NCI-H345 (cell line): ENCODE measurements around the gene BLOC1S5.
"Not testable (repeated sequence)": the region's sequence is repeated elsewhere in the genome, so short reads cannot be mapped to it uniquely, and the experiment has no call there.

Experiments
- DNase-seq: peaks from one replicate; lab custom pipeline; 2025; lab: John Stamatoyannopoulos, UW

BLOC1S5 gene

DNA sequence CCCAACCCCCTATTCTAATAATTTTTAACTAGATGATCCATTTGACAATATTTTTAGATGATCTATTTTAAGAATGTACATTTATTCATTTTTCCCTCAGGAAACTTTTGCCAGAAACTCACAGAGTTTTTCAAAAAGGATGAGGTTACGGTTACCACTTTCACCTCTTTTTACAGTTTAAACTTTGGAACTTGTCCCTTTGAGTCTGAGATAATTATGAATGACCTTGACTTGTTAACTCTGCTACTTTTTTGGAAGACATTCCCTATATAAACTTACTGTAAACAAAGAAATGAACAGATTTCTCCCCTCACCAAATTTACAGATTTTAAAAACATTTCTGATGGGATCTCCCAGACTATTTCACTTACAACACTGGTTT is 18.4 kb upstream of the BLOC1S5 start:
- no peak for DNase-seq

DNA sequence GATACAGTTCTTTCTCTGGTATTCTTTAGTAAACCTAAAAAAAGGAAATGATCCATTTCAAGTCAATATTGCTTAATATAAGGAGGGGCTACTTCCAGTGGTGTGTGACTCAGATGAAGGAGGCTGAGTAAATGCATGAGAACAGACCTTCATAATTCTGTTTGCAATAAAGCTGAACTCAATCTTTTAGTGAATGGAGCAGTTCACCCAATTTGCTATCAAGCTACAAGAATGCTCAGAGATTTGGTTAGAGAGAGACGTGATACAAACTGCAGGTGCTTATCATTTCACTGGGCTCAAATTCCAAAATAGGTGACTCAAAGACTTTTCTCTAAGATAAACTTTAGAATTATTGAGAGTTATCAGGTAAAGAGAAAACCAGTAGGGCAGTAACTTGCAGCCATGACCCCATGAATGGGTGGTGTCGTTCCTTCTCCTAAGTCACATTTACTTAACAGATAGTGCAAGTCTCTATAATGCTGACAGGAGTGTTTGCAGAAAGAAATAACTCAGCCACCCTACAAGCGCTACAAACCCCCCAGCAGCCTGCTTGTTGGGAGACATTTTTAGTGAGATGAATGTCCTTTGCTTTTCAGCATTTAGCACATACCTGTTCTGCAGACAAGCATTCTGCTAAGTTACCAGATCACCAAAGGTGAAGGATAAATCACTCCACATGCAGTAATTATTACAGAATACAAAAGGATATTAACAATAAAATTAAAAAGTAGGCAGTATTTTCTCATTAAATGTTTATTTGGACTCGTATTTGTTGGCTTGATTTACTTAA is 16.4 kb upstream of the BLOC1S5 start:
- no peak for DNase-seq

GRCh38 chr6:8079126-8079525 is 14.9 kb upstream of the BLOC1S5 start:
- DNase-seq = no peak

GRCh38 chr6:8077991-8078390 is 13.8 kb upstream of the BLOC1S5 start:
- DNase-seq = no peak

- DNase-seq = no peak
Observed at GRCh38 chr6:8075704-8076103, 11.5 kb upstream of the BLOC1S5 start.

DNA sequence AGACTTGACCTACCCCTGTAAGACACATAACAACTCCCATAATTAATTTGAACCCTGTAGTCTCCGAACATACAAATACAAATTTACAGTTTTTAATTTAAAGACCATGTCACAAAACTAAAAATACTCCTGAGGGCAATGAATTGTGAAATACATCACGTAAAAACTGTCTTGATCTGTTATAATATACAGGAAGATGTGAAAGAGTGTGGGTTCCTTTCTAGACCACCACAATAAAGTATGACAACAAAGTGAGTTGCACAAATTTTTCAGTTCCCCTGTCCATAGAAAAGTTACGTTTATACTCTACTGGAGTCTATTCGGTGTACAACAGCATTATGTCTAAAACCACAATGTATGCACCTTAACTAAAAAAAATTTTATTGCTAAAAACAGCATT is 11.0 kb upstream of the BLOC1S5 start:
- no peak for DNase-seq

- DNase-seq = no peak
Observed at GRCh38 chr6:8074213-8074612, 10.0 kb upstream of the BLOC1S5 start.

- no peak for DNase-seq
Observed at GRCh38 chr6:8073758-8074157, 9.6 kb upstream of the BLOC1S5 start.

- no peak for DNase-seq
Observed at GRCh38 chr6:8070718-8071117, 6.5 kb upstream of the BLOC1S5 start.

- DNase-seq = no peak
Observed at GRCh38 chr6:8069631-8070284, 5.6 kb upstream of the BLOC1S5 start.

DNA sequence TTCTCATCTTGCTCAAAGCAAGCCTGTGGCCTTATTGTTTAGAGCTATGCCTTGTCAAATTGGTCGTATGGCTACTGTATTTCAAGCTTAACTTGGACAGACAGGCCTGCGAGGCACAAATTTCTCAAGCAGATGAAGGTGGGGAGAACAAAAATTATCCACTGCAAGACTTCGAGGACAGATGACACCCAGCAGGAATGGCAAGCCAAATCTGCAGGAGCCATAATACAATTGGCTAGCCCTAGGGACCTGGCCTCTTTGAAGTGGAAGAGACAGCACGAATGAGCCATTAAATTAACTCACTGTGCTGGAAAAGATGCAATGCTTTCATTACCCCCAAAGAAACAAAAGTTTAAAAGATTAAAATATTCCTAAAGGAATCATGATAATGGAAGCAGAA is 5.0 kb upstream of the BLOC1S5 start:
- DNase-seq = no peak

GRCh38 chr6:8066108-8066507 is 1.9 kb upstream of the BLOC1S5 start:
- DNase-seq = no peak

DNA sequence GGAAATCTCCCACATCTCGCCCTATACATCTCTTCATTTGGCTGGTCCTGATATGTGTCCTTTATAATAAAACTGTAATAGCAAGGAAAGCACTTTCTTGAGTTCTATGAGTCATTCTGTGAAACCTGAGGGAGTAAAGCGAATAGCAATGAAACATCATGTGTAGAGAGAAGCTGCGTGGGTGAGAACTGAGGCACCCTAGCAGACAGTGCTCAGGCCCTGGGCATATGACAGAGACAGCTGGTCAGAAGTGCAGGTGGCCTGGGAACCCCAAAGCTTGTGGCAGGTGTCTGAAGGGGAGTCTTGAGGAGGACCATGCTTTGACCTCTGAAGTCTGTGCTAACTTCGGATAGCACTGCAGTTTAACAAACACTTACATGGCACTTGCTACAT is 1.3 kb upstream of the BLOC1S5 start:
- no peak for DNase-seq

DNA sequence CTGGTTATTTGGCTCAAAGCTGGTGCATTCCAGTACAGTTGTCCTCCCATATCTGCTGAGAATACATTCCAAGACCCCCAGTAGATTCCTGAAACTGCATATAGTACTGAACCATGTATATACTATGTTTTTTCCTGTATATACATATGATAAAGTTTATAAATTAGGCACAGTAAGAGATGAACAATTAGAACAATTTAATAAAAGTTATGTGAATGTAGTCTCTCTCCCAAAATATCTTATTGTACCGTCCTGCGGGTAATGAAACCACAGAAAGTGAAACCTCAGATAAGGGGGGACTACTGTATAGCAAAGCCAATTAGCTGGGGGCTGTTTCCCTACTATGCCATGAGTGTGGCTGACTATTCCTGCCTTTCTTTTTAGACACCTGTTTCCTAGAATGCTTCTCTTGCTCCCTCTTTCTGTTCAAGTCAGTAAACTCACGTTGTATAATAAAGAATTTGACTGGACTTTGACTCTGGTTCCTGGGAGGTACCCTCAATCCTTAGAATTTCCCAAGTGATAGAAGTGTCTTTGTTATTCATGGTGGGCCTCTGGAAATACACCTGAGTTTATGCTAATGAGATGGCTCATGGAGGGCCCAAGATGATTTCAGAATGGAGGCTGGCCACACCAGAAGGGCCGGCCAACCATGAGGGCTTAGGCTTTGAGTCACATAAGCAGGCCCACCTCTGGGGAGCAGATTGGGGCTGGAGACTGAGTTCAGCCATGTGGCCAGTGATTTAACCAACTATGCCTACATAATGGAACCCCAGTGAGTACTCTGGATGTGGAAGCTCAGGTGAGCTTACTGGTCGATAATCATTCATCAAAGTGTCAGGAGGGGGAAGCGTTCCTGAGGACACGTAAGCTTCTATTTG is 689 bp upstream of the BLOC1S5 start:
- DNase-seq = no peak

GRCh38 chr6:8061736-8062135 is 2.5 kb downstream of the BLOC1S5 start:
- DNase-seq = no peak

DNA sequence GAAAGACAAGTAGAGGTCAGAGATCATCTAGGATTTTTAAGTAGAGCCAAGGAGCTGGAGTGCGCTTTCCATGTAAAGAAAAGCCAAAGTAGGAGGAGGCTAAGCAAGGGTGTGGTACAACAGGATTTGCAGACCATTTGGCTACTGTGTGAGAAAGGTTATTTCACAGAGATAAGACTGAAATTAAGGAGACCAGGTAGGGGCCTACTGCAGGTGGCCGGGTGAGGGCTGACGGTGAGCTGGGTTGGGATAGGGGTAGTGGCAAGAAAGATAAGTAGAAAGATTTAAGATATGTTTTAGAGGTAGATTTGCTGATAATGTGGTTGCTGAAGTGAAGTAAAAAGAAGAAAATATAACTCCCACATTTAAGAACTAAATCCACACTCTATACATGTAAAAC is 3.8 kb downstream of the BLOC1S5 start:
- no peak for DNase-seq

GRCh38 chr6:8059129-8059528 is 5.1 kb downstream of the BLOC1S5 start:
- no peak for DNase-seq

DNA sequence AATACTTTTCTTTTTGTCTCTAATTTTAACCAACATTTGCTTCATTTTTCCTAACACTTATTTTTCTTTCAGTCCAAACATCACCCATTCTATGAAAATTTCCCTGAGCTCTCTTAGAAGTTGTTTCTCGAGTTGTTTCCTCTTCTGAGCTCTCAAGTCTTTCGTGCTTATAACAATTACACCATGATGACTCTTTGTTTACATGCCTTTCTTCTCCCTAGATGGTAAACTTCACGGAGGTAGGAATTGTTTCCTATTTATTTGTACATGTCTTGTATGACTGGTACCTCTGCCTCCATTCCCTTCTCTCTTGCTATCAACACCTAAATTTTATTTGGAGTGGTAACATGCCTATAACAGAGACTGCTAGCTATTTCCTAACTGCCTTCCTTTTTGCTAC is 6.4 kb downstream of the BLOC1S5 start:
- no peak for DNase-seq

DNA sequence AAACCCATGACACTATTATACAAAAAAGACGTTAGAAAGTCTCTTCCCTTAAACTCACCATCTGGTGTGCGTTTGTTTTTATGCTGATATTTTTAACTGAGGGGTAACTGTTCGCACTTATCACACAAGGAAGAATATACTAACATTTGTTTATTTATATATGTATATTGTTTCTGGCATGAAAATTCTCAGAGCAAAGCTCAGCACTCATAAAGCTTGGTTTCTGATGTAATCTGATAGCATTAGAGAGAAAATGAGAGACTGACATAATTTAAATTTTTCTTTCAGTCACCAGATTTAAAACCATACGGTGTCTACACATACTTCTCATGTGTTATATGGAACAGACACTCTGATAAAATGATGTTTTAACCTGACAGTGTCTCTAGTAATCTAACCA is 6.9 kb downstream of the BLOC1S5 start:
- no peak for DNase-seq

DNA sequence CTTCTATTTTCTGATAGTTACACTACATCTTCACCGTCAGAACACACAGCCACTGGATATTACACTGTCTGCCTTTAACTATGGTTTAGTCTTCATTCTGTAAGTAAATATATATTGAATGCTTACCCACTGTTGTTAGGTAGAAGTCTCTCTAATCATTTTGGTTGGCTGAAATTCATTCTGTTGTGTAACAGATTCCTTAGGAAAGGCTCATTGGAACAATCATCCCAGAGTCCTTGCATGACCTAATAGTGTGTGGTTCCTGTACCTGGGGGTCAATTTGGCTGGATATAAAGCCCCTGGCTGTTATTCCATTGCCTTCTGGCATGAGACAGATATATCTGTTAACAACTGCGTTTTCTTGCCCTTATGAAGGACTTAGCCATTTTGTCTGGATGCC is 9.9 kb downstream of the BLOC1S5 start:
- DNase-seq = no peak

- DNase-seq = no peak
Observed at GRCh38 chr6:8047541-8048292, 16.5 kb downstream of the BLOC1S5 start.

DNA sequence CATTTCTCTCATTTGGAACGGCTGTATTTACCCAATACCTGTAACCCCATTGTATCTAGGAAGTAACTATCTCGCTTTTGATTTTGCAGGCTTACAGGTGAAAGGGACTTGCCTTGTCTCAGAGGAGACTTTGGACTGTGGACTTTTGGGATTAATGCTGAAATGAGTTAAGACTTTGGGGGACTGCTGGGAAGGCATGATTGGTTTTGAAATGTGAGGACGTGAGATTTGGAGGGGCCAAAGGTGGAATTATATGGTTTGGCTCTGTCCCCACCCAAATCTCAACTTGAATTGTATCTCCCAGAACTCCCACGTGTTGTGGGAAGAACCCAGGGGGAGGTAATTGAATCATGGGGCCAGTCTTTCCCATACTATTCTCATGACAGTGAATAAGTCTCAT is 18.4 kb downstream of the BLOC1S5 start:
- DNase-seq = not testable (repeated sequence)
